Skeletal muscle tissue (tissue), 4 donors: Measurements from ENCODE around the gene FAM177A1. TPM values are rescaled to one million over a fixed set of nuclear protein-coding genes. Genes with fewer than 3 reads are reported as not detected.
A peak's percentile ranks its signal among the peaks of the same experiment; 100 is the strongest.

ENCODE experiments used
- H3K27ac ChIP-seq: one replicate; pipeline ENCODE4 v1.7.0; 2013; ENCODE audit warnings: mild to moderate bottlenecking, low read depth, low read length, inconsistent platforms
- H3K27me3 ChIP-seq, 3 donors: one replicate each; pipeline ENCODE4 v1.7.0; 2013; ENCODE audit warnings: low read length in 3 of 3; ENCODE audit not compliant: control insufficient read depth in 3 of 3, insufficient read depth in 3 of 3
- H3K36me3 ChIP-seq, 3 donors: one replicate each; pipeline ENCODE4 v1.7.0; 2013; ENCODE audit warnings: low read length in 3 of 3; ENCODE audit not compliant: control insufficient read depth in 3 of 3, insufficient read depth in 3 of 3
- H3K4me1 ChIP-seq, 3 donors: one replicate each; pipeline ENCODE4 v1.7.0; 2013; ENCODE audit warnings: low read length in 3 of 3, mild to moderate bottlenecking in 3 of 3; ENCODE audit not compliant: control insufficient read depth in 3 of 3, insufficient read depth in 3 of 3
- H3K4me3 ChIP-seq, 3 donors: one replicate each; pipeline ENCODE4 v1.7.0; 2013; ENCODE audit warnings: low read length in 3 of 3
- H3K9ac ChIP-seq, 3 donors: one replicate each; pipeline ENCODE4 v1.7.0; 2013; ENCODE audit warnings: low read length in 3 of 3, mild to moderate bottlenecking in 3 of 3, moderate library complexity in 2 of 3, low read depth in 1 of 3
- H3K9me3 ChIP-seq, 3 donors: one replicate each; pipeline ENCODE4 v1.7.0; 2013; ENCODE audit warnings: low read length in 3 of 3; ENCODE audit not compliant: control insufficient read depth in 3 of 3
- total RNA-seq: library from RNA; depleted of rRNA; stranded (reverse); fragments of >200 nt; gene quantifications from one replicate; pipeline ENCODE4 v1.2.3, GENCODE V29; 2014
- donor health status: Osteomylitis.

FAM177A1 gene, protein sequence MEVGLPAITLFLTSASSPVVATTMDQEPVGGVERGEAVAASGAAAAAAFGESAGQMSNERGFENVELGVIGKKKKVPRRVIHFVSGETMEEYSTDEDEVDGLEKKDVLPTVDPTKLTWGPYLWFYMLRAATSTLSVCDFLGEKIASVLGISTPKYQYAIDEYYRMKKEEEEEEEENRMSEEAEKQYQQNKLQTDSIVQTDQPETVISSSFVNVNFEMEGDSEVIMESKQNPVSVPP
- 13.6 TPM for total RNA-seq

DNA sequence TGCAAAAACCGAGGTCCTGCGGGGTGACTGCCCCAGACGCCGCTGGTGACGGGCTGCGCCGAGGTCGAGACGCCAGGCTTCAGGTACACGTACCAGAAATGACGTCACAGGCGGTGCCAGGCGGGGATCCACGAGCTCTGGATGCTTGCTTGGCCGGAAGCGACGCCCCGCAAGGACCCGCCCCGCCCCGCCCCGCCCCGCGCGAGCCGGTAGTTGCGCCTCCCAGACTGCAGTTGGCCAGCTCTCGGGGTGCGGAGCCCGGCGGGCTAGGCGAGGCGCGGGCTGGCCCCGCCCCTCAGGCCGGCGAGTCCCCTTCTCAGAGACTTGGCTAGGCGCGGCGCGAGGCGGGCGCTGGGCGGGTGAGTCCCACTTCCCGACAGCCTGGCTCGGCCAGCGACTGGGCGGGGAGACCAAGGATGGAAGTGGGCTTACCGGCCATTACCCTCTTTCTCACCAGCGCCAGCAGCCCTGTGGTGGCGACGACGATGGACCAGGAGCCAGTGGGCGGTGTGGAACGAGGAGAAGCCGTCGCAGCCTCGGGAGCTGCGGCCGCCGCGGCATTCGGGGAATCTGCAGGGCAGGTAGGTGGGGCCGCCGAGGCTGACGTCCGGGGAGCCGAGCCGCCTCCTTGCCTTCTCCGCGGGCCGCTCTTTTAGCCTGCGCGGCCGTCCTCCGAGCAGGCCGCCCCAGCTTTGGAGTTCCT lies at the start of gene FAM177A1:
Gene FAM177A1, plus strand, starts transcription at position 225 of the 703 bp plus-strand sequence. Its CDS starts 192 bp downstream, at position 417.
- Histone ChIP-seq H3K4me3 (peak within 1 kb of the TSS; percentile 94 to 95 (median 95)), H3K9me3 (no peaks in the 10 kb centered on the region), H3K36me3 (no peaks in the 10 kb centered on the region), H3K27me3 (no peaks in the 10 kb centered on the region), H3K27ac (peak within 1 kb of the TSS; percentile 98), H3K4me1 (peaks cover 14 to 17% (median 15%) of the 10 kb centered on the region in 3 donors), H3K9ac (peak within 1 kb of the TSS; percentile 94 to 100 (median 96))

DNA sequence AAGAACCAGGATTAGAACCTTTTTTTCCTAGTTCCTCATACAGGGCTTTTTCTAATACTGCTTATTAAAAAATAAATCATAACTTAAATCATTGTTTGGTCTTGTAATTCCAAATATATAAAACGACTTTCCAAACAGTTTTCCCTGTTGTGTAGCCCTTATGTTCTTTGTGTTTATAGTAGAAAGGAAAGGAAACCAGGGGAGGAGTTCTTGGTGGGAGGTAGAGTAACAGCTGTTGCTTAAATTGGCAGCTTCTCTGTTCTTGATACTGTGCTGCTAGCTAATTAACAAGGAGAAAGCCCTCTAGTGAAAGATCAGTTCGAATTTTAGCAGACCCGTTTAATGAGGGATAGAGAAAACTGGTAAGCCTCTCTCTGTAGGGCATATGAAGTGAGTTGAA lies 48.3 kb upstream of the FAM177A1 start:
- H3K27me3 ChIP-seq: no peaks in the 10 kb centered on the region
- peaks cover 3 to 13% (median 6%) of the 10 kb centered on the region in 3 donors for H3K36me3 ChIP-seq
- H3K9me3 ChIP-seq: no peaks in the 10 kb centered on the region
- H3K4me3 ChIP-seq: no peak overlapping the region
- no peak overlapping the region for H3K9ac ChIP-seq
- no peaks in the 10 kb centered on the region for H3K4me1 ChIP-seq
- H3K27ac ChIP-seq: no peak overlapping the region

DNA sequence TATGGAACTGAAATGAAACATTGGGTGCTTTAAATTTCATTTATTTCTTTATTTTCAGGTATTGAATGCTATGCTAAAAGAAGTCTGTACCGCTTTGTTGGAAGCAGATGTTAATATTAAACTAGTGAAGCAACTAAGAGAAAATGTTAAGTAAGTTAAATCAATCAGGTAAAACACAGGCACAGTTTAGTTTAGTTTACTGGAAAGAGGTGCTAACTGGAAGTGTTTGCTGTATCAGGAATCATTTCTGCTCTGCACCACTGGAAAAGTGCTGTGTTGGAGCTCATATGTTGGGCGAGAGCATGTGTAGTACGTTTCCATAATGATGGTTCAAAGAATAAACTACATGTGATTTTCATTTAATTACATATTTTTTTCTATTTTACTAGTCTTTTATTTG lies 46.6 kb upstream of the FAM177A1 start:
- Histone ChIP-seq H3K4me1 (no peaks in the 10 kb centered on the region), H3K9me3 (no peaks in the 10 kb centered on the region), H3K4me3 (no peak overlapping the region), H3K36me3 (peaks cover 3 to 15% (median 6%) of the 10 kb centered on the region in 3 donors), H3K9ac (no peak overlapping the region), H3K27ac (no peak overlapping the region), H3K27me3 (no peaks in the 10 kb centered on the region)

DNA sequence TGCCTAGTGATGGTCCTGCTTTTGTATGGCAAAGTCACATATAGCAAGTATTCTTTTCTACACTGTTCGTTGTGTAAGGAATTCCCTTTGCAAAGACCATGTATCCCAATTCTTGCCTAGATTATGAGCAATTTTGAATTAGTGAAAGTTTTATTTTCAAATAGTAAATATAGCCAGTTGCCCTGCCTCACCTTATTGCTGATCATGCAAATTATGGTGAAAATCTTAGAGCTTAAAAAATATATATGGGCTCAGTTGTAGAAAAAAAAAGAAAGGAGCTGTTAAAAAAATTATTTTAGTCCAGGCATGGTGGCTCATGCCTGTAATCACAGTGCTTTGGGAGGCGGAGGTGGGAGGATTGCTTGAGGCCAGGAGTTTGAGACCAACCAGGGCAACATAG lies 44.5 kb upstream of the FAM177A1 start:
- H3K4me3 ChIP-seq: no peak overlapping the region
- H3K4me1 ChIP-seq: no peaks in the 10 kb centered on the region
- H3K36me3 ChIP-seq: peaks cover 3 to 21% (median 6%) of the 10 kb centered on the region in 3 donors
- no peak overlapping the region for H3K27ac ChIP-seq
- H3K9me3 ChIP-seq: no peaks in the 10 kb centered on the region
- no peak overlapping the region for H3K9ac ChIP-seq
- no peaks in the 10 kb centered on the region for H3K27me3 ChIP-seq

DNA sequence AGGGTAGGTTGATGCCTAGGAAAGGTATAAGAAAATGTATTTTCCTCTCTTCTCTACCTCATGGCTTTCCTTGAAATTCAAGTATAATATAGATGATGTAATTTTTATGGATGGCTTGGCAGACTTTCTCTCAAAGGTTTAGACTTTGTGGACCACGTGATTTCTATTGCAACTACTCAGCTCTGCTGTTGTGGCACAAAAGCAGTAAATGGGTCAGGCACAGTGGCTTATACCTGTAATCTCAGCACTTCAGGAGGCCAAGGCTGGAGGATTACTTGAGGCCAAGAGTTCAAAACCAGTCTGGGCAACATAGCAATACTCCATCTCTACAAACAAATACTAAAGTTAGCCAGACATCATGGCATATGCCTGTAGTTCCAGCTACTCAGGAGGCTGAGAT lies 41.2 kb upstream of the FAM177A1 start:
- H3K4me1 ChIP-seq: no peaks in the 10 kb centered on the region
- H3K9me3 ChIP-seq: no peaks in the 10 kb centered on the region
- H3K36me3 ChIP-seq: peaks cover 6 to 11% (median 7%) of the 10 kb centered on the region in 3 donors
- no peak overlapping the region for H3K9ac ChIP-seq
- no peaks in the 10 kb centered on the region for H3K27me3 ChIP-seq
- H3K27ac ChIP-seq: no peak overlapping the region
- H3K4me3 ChIP-seq: no peak overlapping the region

DNA sequence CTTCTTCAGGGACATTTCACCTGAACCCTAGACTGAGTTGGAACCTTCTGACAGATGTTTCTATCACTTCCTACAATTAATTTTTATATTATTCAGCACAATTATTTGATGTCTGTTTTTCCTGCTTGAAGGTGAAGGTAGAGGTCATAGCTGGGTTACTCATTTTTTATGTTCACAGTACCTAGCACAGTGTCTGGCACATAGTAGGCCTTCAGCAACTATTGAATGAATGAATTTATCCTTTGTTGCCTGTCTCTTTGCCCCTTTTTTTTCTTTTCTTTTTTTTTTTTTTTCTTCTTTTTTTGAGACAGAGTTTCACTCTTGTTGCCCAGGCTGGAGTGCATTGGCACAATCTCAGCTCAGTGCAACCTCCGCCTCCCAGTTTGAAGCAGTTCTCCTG lies 29.5 kb upstream of the FAM177A1 start:
- H3K27ac ChIP-seq: no peak overlapping the region
- no peaks in the 10 kb centered on the region for H3K4me1 ChIP-seq
- H3K9me3 ChIP-seq: no peaks in the 10 kb centered on the region
- peaks cover 25 to 54% (median 50%) of the 10 kb centered on the region in 3 donors for H3K36me3 ChIP-seq
- H3K27me3 ChIP-seq: no peaks in the 10 kb centered on the region
- no peak overlapping the region for H3K9ac ChIP-seq
- no peak overlapping the region for H3K4me3 ChIP-seq

DNA sequence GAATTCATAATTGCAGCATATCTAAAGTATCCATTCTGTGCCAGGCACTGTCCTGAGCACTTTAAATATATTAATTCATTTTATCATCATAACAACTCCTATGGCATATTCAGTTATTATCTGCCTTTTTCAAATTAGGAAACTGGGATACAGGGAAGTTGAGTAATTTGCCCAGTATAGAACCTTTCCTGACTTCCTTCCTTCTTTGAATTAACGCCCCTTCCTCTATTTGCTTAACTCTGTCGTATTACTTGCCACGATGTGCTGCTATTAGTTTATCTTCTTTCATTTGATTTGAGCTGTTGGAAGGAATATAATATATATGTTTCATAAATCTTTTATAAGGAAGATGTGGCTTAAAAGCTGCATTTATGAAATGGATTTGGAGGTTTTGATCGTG lies 25.4 kb upstream of the FAM177A1 start:
- no peak overlapping the region for H3K27ac ChIP-seq
- H3K9ac ChIP-seq: no peak overlapping the region
- H3K4me3 ChIP-seq: no peak overlapping the region
- H3K9me3 ChIP-seq: no peaks in the 10 kb centered on the region
- H3K36me3 ChIP-seq: peaks cover 19 to 42% (median 33%) of the 10 kb centered on the region in 3 donors
- no peaks in the 10 kb centered on the region for H3K27me3 ChIP-seq
- no peaks in the 10 kb centered on the region for H3K4me1 ChIP-seq

DNA sequence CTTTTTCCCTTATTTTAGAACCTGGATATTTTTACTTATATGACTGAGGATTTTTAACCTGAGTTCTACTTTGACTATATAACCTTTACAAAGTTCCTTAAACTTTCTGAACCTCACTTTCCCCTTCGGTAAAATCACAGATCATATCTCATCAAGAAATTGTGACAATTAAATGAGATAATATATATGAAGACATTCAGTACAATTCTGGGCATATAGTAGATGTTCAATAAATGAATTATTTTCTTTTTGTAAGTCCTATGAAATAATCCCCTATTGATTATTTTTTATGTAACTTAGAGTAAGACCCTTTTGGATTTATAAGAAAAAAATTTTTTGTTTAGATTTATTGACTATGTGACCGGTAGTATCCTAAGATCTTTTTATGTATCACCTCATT lies 17.6 kb upstream of the FAM177A1 start:
- no peaks in the 10 kb centered on the region for H3K9me3 ChIP-seq
- no peaks in the 10 kb centered on the region for H3K27me3 ChIP-seq
- H3K27ac ChIP-seq: no peak overlapping the region
- peaks cover 17 to 28% (median 23%) of the 10 kb centered on the region in 3 donors for H3K36me3 ChIP-seq
- no peak overlapping the region for H3K9ac ChIP-seq
- no peak overlapping the region for H3K4me3 ChIP-seq
- H3K4me1 ChIP-seq: no peaks in the 10 kb centered on the region

DNA sequence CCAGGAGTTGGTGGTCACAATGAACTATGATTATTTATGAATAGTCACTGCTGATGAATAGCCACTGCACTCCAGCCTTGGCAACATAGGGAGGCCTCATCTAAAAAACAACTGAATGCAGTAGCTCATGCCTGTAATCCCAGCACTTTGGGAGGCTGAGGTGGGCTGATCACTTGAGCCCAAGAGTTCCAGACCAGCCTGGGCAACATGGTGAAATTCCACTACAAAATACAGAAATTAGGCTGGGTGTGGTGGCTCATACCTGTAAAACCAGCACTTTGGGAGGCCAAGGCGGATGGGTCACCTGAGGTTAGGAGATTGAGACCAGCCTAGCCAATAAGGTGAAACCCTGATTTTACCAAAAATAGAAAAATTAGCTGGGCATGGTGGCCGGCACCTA lies 13.5 kb upstream of the FAM177A1 start:
- Histone ChIP-seq H3K4me3 (no peak overlapping the region), H3K36me3 (peaks cover 15 to 19% (median 15%) of the 10 kb centered on the region in 3 donors), H3K9me3 (peaks cover 0 to 4% (median 0%) of the 10 kb centered on the region in 3 donors), H3K27ac (no peak overlapping the region), H3K9ac (no peak overlapping the region), H3K27me3 (no peaks in the 10 kb centered on the region), H3K4me1 (no peaks in the 10 kb centered on the region)

DNA sequence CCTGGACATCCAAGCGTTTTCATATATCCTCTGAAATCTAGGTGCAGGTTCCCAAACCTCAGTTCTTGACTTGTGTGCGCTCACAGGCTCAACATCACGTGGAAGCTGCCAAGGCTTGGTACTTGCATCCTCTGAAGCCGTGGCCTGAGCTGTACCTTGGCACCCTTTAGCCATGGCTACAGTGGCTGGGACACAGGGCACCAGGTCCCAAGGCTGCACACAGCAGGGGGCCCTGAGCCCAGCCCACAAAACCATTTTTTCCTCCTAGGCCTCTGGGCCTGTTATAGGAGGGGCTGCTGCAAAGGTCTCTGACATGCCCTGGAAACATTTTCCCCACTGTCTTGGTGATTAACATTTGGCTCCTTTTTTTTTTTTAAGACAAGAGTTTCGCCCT lies 11.6 kb upstream of the FAM177A1 start:
- Histone ChIP-seq H3K4me1 (no peaks in the 10 kb centered on the region), H3K36me3 (peaks cover 5 to 9% (median 8%) of the 10 kb centered on the region in 3 donors), H3K27me3 (no peaks in the 10 kb centered on the region), H3K27ac (no peak overlapping the region), H3K9me3 (peaks cover 0 to 4% (median 0%) of the 10 kb centered on the region in 3 donors), H3K9ac (no peak overlapping the region), H3K4me3 (no peak overlapping the region)
